CD4-positive, alpha-beta T cell treated with Interleukin-17A for 4 hours (primary cell): ENCODE data around the gene NRXN3.

Experiments used
- DNase-seq: peaks from one replicate; pipeline ENCODE4 v3.0.0-alpha.2; 2020; ENCODE audit warnings: mixed read lengths

The NRXN3 gene

GRCh38 chr14:79404874-79405511, 1234.8 kb downstream of the NRXN3 start:
- no peak for DNase-seq

GRCh38 chr14:79405512-79405910, 1235.3 kb downstream of the NRXN3 start:
- no peak for DNase-seq

- DNase-seq: no peak
Measured at GRCh38 chr14:79407572-79407971, 1237.4 kb downstream of the NRXN3 start.

- no peak for DNase-seq
Measured at GRCh38 chr14:79408696-79409095, 1238.5 kb downstream of the NRXN3 start.

GRCh38 chr14:79411403-79412174, 1241.4 kb downstream of the NRXN3 start:
- DNase-seq: no peak

GRCh38 chr14:79412822-79413221, 1242.6 kb downstream of the NRXN3 start:
- DNase-seq: no peak

GRCh38 chr14:79413734-79414428, 1243.7 kb downstream of the NRXN3 start:
- DNase-seq: no peak

- no peak for DNase-seq
Measured at GRCh38 chr14:79415726-79416125, 1245.6 kb downstream of the NRXN3 start.

GRCh38 chr14:79417961-79418360, 1247.8 kb downstream of the NRXN3 start:
- DNase-seq: no peak

- no peak for DNase-seq
Measured at GRCh38 chr14:79418649-79419415, 1248.7 kb downstream of the NRXN3 start.

GRCh38 chr14:79419571-79420327, 1249.6 kb downstream of the NRXN3 start:
- DNase-seq: no peak

GRCh38 chr14:79420725-79421124, 1250.6 kb downstream of the NRXN3 start:
- no peak for DNase-seq

GRCh38 chr14:79421811-79422210, 1251.6 kb downstream of the NRXN3 start:
- no peak for DNase-seq

- no peak for DNase-seq
Measured at GRCh38 chr14:79424462-79424861, 1254.3 kb downstream of the NRXN3 start.

- no peak for DNase-seq
Measured at GRCh38 chr14:79426103-79426755, 1256.1 kb downstream of the NRXN3 start.

- DNase-seq: no peak
Measured at GRCh38 chr14:79432640-79433039, 1262.5 kb downstream of the NRXN3 start.

GRCh38 chr14:79436335-79436734, 1266.2 kb downstream of the NRXN3 start:
- no peak for DNase-seq

GRCh38 chr14:79437951-79438350, 1267.8 kb downstream of the NRXN3 start:
- DNase-seq: no peak

GRCh38 chr14:79438696-79439342, 1268.6 kb downstream of the NRXN3 start:
- no peak for DNase-seq

- DNase-seq: no peak
Measured at GRCh38 chr14:79442786-79443185, 1272.6 kb downstream of the NRXN3 start.

- no peak for DNase-seq
Measured at GRCh38 chr14:79443602-79444001, 1273.4 kb downstream of the NRXN3 start.
